Left kidney (tissue), 8 donors: ENCODE measurements around the gene ERVFRD-1. TPM values are rescaled to one million over a fixed set of nuclear protein-coding genes. Genes with fewer than 3 reads are reported as not detected.

Experiments
- DNase-seq: peaks from one replicate; pipeline ENCODE4 v3.0.0-alpha.2; 2013
- long read RNA-seq, 8 donors: transcript quantifications; one replicate each; lab custom pipeline, GENCODE V29; 2026
- polyA plus RNA-seq: library from polyadenylated mRNA; unstranded; fragments of 120-200 nt; gene quantifications from one replicate; pipeline ENCODE4 v1.2.1, GENCODE V29; 2013; ENCODE audit not compliant: insufficient read length

Gene ERVFRD-1, protein sequence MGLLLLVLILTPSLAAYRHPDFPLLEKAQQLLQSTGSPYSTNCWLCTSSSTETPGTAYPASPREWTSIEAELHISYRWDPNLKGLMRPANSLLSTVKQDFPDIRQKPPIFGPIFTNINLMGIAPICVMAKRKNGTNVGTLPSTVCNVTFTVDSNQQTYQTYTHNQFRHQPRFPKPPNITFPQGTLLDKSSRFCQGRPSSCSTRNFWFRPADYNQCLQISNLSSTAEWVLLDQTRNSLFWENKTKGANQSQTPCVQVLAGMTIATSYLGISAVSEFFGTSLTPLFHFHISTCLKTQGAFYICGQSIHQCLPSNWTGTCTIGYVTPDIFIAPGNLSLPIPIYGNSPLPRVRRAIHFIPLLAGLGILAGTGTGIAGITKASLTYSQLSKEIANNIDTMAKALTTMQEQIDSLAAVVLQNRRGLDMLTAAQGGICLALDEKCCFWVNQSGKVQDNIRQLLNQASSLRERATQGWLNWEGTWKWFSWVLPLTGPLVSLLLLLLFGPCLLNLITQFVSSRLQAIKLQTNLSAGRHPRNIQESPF
- polyA plus RNA-seq = 0.13 TPM
- long read RNA-seq, donor 1 = 0 reads
- long read RNA-seq, donor 2, partial matches to known transcripts = 5 of 6 reads
- long read RNA-seq, donor 2, other reads (novel, unspliced or antisense) = 0 of 6 reads
- long read RNA-seq, donor 3 = 0 reads
- long read RNA-seq, donor 4, partial matches to known transcripts = 0 of 1 reads
- long read RNA-seq, donor 4, other reads (novel, unspliced or antisense) = 0 of 1 reads
- long read RNA-seq, donor 5 = 0 reads
- long read RNA-seq, donor 6, partial matches to known transcripts = 11 of 11 reads
- long read RNA-seq, donor 6, other reads (novel, unspliced or antisense) = 0 of 11 reads
- long read RNA-seq, donor 7 = 0 reads
- long read RNA-seq, donor 8 = 0 reads

DNA sequence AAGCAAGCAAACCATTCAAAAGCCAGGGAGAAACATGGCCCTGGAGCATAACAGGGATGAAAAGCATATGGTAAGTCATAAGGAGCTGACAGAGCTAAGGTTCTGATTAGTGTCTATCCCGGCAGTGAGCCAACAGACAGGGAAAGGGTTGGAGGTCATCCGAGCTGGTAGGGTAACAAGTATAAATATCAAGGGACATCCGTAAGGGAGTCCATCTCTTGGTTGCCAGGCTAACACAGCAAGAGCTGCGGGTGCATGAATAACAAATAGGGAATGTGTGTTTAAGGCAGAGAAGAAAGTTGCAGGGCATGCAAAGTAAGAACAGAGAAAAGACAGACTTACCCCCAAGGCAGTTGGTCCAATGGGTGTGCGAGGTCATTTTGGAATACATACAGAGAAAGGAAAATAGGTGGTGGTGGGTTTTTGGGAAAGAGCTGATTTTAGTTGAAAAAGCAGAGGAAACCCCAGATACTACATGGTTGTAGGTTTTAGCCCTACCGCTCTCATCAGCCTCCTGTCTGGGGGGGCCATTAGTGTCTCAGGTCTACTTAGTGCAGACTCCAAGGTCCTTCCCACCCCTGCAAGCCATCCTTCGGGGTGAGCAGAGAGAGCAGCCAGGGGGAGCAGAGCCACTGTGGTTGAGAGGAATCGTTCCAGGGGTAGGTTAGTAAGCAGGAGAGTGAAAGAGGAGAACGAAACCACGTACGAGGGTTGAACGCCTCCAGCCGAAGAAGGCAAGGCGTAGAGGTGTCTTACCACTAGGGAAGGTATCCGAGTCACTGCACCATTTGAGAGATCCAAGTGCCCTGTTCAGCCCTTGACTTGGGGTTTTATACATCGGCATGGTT, at the start of gene ERVFRD-1:
ERVFRD-1 (minus strand) TSS at position 805 of the 848 bp plus-strand sequence. CDS start 6,415 bp downstream, outside the sequence.
- DNase-seq = no peak

DNA sequence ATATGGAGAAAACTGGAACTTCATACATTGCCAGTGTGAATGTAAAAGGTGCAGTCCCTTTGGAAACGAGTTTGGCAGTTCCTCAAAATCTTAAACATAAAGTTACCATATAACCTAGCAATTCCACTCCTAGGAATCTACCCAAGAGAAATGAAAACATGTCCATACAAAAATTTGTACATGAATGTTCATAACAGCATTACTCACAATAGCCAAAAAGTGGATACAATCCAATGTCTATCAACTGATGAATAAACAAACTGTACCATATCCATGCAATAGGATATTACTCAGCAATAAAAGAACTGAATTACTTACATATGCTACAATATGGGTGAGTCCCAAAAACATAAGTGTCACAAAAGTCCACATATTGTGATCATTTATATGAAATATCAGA, 48.7 kb upstream of the ERVFRD-1 start:
- DNase-seq = no peak

DNA sequence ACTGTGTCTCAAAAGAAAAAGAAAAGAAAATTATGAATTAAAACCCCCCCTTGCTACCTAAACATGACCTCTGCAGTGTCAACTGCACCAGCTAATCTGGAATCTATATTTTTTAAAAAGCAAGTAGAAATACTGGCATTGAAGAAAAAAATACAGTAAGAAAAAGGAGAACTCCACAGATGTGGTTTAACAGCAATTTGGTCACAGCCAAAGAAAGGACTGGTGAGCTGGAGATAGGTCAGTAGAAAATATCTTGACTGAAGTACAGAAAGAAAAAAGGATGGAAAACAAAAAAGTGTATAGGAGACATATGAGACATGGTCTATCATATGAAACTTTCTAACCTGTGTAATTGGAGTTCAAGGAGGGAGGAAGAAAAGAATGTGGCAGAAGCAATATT, 44.1 kb upstream of the ERVFRD-1 start:
- no peak for DNase-seq

DNA sequence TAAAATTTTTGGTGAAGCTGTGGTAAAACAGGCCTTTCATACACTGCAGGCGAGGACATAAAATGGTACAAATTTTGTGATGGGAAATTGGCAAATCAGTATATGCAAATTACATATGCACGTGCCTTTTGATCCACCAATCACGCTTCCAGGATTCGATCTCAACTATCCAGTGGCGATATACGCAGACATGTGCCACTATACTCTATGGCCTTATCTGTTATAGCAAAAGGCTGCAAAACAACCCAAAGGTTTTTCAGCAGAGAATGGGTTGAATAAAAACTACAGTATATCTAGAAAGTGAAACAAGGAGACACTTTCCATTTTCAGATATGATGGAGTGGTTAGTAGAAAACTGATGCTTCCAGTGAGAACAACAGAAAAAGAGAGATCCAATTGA, 41.9 kb upstream of the ERVFRD-1 start:
- no peak for DNase-seq

DNA sequence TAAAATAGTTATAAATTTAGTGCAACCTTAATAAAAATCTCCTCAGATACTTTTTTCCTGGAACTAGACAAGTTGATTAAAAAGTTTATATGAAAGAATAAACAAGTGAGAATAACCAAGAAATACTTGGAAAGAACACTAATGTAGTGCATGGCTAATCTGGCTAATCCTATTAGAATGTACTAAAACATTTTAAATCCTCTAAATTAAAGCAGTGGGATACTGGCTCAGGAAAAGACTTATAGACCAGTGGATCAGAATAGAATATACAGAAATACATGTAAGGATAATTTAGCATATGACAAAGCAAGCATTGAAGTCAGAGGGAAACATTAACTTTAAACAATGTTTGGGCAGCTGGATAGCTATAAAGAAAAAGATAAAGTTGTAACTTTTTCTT, 41.1 kb upstream of the ERVFRD-1 start:
- DNase-seq = no peak

DNA sequence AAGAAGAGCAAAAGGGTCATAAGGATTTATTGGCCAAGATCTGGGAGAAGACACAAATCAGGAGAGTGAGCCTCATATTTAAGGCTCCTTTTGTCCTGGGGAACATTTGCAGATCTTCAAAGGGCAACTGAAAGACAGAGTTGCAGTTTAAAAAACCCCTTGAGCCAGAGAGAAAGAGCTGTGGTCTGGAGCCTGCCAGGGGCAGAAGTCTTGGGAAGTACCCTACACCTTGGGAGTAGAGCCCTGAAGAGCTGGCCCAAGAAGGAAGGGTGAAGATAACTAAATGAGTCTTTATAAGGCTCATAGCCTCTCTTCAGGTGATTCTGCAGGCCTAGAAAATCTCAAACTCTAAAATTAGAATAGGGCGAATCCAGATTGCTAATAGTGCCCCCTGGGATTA, 40.0 kb upstream of the ERVFRD-1 start:
- no peak for DNase-seq

DNA sequence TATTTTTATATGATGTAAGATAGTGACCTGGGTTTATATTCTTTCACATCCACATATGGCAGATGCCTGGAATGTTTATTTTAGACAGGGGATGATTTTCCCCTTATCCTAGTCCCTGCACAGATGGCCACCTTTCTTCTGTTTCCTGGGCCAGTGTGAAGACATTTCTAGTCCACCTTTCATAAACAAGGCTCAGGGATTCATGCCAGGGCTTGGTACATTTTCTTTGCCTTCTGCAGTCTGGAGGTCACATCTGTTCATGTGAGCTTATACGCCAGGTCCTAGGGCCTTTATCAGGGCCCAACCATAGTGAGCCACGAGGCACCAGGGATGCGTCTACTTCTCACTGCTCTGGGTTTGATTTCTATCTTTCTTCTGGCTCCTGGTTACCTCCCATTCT, 38.0 kb upstream of the ERVFRD-1 start:
- no peak for DNase-seq

DNA sequence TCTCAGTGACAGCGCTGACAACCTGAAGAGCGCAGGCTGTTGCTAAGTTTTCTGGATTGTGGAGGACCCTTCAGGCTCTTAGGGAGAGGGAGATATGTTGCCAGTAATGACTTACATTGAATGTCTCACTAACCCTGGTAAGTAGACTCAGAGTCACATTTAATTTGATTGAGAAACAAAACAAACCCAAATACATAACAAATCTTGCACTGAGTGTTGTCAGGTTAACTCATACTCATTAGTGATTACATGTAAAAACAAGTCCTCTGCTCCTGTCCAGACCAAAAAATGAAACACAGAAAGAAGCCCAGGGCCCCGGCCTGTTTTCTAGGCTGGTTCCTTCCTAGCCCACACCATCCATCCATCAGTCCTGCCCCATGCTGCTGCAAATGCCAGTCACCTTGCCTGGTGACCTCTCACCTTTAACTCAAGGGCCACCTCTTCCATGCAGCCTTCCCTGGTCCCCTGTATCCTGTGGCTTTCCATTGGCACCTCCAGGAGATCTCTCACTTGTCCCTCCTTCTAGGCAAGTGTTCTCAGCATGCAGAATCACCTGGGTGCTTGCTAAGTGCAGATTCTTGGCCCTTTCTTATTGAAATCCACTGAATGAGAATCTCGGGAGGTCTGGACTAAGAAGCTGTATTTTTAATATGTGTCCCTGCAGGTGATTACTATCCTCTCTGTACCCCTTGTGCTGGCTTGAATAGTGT, 34.7 kb upstream of the ERVFRD-1 start:
- DNase-seq = no peak

DNA sequence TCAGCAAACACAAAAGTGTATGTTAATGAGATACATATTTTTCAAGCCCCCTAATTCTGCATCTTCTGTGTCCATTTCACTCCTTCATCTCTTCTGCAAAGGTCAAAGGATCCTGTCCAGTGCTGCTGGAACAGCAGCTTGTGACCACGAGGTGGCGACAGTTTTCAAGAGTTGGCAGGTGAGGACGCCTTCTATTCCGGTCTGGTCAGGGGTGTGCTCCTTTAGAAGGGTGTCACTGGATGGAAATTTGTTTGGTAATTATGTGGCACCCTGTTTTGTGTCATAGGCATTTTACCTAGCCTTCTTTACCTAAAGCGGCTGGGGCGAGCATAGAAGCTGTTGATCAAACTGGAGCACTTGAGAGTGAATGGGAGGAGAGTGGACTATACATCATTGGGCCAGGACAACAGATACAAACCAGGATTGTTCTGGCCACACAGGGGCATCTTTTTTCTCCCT, 32.9 kb upstream of the ERVFRD-1 start:
- DNase-seq = peak; percentile 69

DNA sequence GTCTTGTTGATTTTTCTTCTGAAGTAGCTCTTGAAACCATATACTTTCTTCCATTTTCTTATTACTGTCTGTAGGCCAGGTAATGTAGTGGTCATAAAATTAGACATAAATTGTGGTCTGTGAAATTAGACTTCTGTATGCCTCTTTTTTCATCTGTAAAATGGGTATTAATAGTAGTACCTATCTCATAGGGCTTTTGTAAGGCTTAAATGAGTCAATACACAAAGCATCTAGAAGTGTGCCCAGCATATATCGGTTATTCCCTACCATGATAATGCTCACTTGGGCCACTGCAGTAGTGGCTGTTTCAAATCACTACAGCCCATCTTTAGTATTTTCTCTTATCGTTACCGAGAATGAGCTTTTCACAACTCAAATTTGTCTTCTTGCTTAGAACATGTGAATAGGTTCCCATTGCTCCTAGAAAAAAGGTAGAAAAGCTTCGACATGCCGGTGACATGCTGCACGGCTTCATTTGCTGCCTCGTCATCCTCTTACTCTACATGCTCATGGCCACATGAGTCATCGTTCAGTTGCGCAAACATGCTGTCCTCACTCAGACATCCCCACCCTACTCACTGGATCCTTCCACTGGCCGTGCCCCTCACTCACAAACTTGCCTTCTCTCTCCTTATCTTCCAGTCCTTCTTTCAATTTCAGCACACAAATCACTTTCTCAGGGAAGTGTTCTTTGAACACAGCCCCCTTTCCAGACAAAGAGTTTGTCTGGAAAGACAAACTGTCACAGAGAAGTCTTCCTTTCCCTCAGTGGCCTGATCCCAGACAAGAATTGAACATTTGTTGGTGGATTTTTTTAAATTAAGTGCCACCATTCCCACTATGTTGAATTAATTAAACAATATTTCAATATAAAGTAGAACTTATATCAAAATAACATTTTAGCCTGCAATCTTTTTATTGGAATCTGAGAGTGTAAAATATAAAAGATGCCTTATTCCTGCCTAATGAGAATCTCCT, 32.2 kb upstream of the ERVFRD-1 start:
- no peak for DNase-seq

DNA sequence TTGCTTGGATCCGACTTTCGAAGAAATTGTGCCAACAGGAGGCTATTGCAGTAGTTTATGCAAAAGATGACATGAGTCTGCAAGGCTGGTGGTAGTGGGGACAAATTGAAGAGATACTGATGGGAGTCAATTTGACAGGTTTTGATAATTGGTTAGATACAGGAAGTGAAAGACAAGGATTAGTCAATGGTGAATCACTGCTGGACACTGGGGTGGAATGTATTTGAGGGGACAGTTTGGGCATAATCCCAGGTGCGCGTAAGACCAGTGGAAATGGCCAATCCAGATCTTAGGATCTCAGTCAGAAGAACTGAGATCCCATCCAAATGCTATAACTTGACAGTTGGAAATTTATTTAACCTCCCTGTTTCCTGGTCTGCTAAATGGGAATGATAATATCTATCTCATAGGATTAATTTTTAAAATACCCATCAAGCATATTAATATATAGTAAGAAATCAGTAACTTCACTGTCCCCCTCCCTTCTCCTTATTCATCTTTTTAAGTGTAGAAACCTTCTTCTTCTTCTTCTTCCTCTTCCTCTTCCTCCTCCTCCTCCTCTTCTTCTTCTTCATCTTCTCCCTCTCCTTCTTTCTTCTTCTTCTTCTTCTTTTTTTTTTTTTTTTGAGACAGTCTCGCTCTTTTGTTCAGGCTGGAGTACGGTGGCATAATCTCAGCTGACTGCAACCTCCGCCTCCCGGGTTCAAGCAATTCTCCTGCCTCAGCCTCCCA, 30.9 kb upstream of the ERVFRD-1 start:
- DNase-seq = no peak

DNA sequence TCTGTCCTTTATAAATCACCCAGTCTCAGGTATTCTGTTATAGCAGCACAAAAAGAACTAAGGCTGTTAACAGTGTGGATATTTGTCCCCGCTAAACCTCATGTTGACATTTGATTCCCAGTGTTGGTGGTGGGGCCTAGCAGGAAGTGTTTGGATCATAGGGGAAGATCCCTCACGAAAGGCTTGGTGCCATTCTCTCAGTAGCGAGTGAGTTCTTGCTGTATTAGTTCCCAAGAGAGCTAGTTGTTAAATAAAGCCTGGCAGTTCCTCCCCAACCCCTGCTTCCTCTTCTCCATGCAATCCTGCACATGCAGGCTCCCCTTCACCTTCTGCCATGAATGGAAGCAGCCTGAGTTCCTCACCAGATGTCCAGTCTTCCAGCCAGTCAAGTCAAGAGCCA, 29.8 kb upstream of the ERVFRD-1 start:
- no peak for DNase-seq

DNA sequence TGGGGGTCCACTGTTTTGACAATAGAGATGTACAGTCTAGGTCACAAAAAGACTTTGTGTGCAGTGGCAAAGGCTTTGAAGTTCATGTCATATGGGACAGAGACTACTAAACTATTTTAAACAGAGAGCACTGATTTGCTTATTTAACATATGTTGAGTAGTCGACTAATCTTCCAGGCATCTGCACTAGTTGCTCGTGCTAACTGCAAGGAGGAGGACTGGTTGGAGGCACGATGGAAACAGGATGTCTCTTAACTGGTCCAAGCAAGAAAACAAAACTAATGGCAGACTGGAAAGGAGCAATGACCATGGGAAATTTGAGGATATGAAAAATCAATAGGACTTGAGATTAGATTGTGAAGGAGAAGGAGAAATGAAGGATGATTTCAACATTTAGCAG, 28.5 kb upstream of the ERVFRD-1 start:
- no peak for DNase-seq

DNA sequence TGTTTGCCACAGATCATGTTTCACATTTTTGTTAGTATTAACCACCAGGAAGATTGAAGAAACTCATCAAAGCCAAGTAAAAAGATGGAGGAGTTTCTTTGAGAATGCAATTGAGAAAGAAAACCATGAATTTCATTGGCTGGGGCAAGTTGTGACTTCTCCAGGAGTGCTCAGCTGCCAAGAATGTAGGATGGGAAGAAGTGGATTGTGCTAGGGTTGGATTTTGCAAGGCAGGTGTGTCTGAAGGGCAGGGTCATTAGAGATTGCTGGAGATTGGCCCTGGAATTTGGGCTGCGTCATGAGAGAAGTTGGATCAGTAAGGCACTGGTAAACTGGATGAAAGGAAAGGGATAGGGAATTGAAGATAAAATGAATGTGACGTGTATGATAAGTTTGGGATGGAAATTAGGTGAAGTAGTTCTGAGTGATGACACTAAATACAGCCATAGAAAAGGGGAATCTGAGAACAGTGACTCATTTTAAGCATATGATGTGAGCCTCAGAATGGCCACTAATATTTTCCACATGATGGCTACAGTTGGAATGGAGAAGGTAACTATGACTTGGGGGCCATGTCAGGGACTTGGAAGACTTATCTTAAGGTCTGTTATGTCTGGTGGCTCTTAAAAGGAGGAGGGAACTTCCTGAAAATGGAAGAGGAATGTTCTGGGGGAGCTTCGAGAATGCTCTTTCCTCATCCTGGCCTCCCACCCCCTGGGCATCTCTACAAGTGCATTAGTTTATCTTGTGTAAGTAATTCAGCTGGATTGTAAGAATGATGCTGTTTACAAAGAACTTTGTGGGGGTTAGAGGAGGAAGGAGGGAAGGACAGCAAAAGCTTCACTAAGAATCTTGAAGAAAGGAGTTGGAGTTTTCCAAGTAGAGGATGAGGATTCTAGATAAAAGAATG, 27.8 kb upstream of the ERVFRD-1 start:
- DNase-seq = no peak

DNA sequence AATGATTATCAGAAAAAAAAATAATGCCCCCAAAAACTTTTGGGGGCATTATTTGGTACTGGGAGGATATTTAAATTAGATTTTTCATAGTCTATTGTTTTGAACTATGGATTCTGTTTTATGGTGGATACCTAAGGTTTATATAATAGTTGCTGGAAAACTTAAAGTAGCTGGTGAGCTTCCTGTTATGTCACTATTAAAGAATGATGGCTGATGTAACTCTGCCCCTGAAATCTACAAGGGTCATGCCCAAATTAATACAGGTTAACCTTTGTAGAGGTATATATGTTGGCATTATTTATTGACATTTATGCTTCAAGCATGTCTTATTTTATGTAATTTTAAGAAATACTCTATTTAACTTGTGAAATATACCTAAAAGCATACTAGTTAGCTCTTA, 25.3 kb upstream of the ERVFRD-1 start:
- no peak for DNase-seq

DNA sequence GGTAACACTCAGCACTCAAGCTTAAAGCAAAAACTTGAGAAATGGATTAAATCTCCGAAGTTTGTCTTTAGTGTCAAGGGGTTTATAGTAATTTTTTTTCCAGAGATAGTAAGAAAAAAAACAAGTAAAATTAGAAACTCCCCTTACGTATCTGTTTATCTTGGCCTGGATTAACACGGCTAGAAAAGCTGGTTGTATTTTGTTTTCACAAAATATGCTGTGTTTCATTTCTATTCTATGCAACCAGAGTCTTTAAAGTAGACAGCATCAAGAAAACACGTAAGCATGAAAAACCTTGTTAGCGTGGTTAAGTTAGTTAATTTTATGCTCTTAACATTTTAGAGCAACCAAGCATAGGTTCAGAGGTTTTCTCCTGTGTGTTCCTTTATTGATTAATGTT, 21.8 kb upstream of the ERVFRD-1 start:
- DNase-seq = no peak

DNA sequence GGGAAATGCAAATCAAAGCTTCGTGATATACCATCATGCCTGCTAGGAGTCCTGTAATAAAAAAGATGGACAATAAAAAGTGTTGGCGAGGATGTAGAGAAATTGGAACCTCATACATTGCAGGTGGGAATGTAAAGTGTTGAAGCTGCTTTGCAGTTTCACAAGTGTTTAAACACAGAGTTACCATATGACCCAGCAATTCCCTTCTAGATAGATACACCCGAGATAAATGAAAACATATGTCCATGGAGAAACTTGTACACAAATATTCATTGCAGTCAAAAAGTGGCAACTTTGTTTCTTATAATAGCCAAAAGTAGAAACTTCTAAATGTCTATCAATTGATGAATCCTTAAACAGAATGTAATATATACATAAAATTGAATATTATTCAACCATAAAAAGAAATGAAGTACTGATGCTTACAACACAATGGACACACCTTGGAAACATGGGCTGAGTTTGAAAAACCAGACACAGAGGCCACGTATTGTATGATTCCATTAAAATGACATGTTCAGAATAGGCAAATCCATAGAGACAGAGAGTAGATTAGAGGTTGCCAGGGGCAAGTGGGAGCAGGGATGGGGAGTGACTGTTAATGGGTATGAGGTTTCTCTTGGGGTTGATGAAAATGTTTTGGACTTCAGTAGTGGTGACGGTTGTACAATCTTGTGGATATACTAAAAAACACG, 20.8 kb upstream of the ERVFRD-1 start:
- DNase-seq = no peak

DNA sequence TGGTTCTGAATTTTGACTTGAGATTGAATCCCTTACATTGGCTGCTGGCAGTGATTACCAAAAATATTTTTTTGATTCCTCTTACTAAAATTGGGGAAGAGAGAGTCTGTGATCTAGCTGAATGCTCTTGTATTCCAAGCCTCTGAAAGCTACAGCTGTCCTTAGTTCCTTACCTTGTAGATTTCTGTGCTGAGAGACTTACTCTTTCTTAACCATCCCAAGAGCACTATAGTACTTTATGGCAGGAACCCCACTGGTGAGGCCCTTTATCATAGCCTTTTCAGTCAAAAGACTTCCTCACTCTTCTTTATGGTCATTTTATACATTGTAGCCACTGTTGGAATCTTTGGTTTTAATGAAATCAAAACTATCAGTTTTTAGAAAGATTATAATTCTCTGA, 19.1 kb upstream of the ERVFRD-1 start:
- DNase-seq = no peak
